Heart right ventricle (tissue), 16 donors: ENCODE data around the gene PVRIG. TPM values are rescaled to one million over a fixed set of nuclear protein-coding genes. Genes with fewer than 3 reads are reported as not detected.
"Not testable (repeated sequence)": the region's sequence is repeated elsewhere in the genome, so short reads cannot be mapped to it uniquely, and the experiment has no call there.

Experiments
- ATAC-seq, 8 donors: fragments of 200-7000 bp; cut with Tn5 transposase; one replicate each; pipeline ENCODE4 v1.9.1; 2020; ENCODE audit warnings: mild to moderate bottlenecking in 8 of 8, moderate library complexity in 8 of 8, moderate number of reproducible peaks in 1 of 8
- DNase-seq, 2 donors: peaks; one replicate each; pipeline ENCODE4 v3.0.0-alpha.2; 2020
- H3K27ac ChIP-seq, 10 donors: fragments of 200-600 bp; sonication (generic) in 2 of 10; one replicate each; pipeline versions ENCODE4 v1.5.0 to v1.8.0; 2020 to 2022; ENCODE audit warnings: mild to moderate bottlenecking in 3 of 10
- H3K27me3 ChIP-seq, 7 donors: fragments of 200-600 bp; one replicate each; pipeline ENCODE4 v1.8.0; 2021 to 2022; ENCODE audit warnings: mild to moderate bottlenecking in 2 of 7
- H3K36me3 ChIP-seq, 9 donors: fragments of 200-600 bp; sonication (generic) in 1 of 9; one replicate each; pipeline versions ENCODE4 v1.5.0 to v1.8.0; 2020 to 2022; ENCODE audit warnings: mild to moderate bottlenecking in 2 of 9
- H3K4me1 ChIP-seq, 9 donors: fragments of 200-600 bp; sonication (generic) in 1 of 9; one replicate each; pipeline versions ENCODE4 v1.5.0 to v1.8.0; 2020 to 2022; ENCODE audit warnings: mild to moderate bottlenecking in 4 of 9
- H3K4me3 ChIP-seq, 10 donors: fragments of 200-600 bp; sonication (generic) in 2 of 10; one replicate each; pipeline versions ENCODE4 v1.5.0 to v1.8.0; 2020 to 2022; ENCODE audit warnings: mild to moderate bottlenecking in 7 of 10, moderate library complexity in 2 of 10
- H3K9me3 ChIP-seq, 11 donors: fragments of 200-600 bp in 10 of 11; sonication (generic) in 2 of 11; one replicate each; pipeline versions ENCODE4 v1.5.0 to v1.8.0; 2013 to 2022; ENCODE audit warnings: mild to moderate bottlenecking in 2 of 11, control low read depth in 1 of 11, moderate library complexity in 1 of 11
- WGBS, 2 donors: extraction: QIAGEN DNeasy Blood & Tissue Kit; methylation state at CpG; one replicate each; pipeline ENCODE4 v1.1.7; 2013; ENCODE audit warnings: inconsistent platforms in 1 of 2; 5-methylcytosine and 5-hydroxymethylcytosine counted together
- intact Hi-C, 10 donors: fragments of 100-400 bp; cut with DNase I; formaldehyde crosslinking; loops; one replicate each; pipeline versions ENCODE4 v1.11.1 to v1.14.2; 2022
- polyA plus RNA-seq, 2 donors: library from polyadenylated mRNA; stranded (reverse); fragments of 200-250 nt; gene quantifications; one replicate each; pipeline ENCODE4 v1.2.3, GENCODE V29; 2013
- total RNA-seq, 10 donors: library from RNA; stranded (reverse); fragmentation: NEBNext Ultra II Directional in 3 of 10; extraction: Animal tissue kit (Norgen Biotek cat#: 25700) in 3 of 10; gene quantifications; one replicate each; pipeline versions ENCODE4 v1.2.1 to v1.2.4, GENCODE V29; 2021 to 2023
- TF ChIP-seq, protein P1 (sequence below), 9 donors: fragments of 200-600 bp; sonication (generic) in 2 of 9; IDR thresholded peaks; one replicate each; pipeline versions ENCODE4 v1.5.0 to v1.8.0; 2021 to 2022; ENCODE audit warnings: antibody characterized with exemption in 9 of 9, mild to moderate bottlenecking in 5 of 9, moderate library complexity in 1 of 9
- donor health status: Arrhythmogenic right ventricular cardiomyopathy.
- donor health status: ischemic (EF 13 %, LVEDD 7.1; RV severe dilation, severe dysfunction).
- donor health status: healthy with polysubstance abuse.
- donor health status: DM: no; HTN: yes; CAD: no.
- donor health status: DM: no; HTN: no; CAD: no.
- donor health status: ischemic (EF 25% LVEDD 6.9; RV normal size, moderate dysfunction).
- donor health status: ischemic (EF 25% LVEDD 5.7; RV mildly dilated, moderate dysfunction).
- donor health status: healthy.
- donor health status: DM: yes; HTN: yes; CAD: no.
- donor health status: Ischemic cardiomyopathy.
- donor health status: ischemic (EF 35%, LVEDD 5.7; RV mildly dilated, moderate dysfunction).
- donor health status: nonischemic (EF 11% LVEDD 7.7; RV severe dilation, severe dysfunction).
- donor health status: DM: yes; HTN: yes; CAD: no.
- donor health status: PGD.
- donor health status: ischemic (EF 29% LVEDD 5.4; RV normal size, mild dysfunction).
- donor health status: nonischemic (EF 23%, LVEDD 6.1; RV moderate dilation, normal function).

The PVRIG gene
- total and polyA plus RNA-seq, 12 donors, result 0.22 to 2.1 (median 0.59) TPM; not detected in 9

- TF ChIP-seq, protein P1, sequence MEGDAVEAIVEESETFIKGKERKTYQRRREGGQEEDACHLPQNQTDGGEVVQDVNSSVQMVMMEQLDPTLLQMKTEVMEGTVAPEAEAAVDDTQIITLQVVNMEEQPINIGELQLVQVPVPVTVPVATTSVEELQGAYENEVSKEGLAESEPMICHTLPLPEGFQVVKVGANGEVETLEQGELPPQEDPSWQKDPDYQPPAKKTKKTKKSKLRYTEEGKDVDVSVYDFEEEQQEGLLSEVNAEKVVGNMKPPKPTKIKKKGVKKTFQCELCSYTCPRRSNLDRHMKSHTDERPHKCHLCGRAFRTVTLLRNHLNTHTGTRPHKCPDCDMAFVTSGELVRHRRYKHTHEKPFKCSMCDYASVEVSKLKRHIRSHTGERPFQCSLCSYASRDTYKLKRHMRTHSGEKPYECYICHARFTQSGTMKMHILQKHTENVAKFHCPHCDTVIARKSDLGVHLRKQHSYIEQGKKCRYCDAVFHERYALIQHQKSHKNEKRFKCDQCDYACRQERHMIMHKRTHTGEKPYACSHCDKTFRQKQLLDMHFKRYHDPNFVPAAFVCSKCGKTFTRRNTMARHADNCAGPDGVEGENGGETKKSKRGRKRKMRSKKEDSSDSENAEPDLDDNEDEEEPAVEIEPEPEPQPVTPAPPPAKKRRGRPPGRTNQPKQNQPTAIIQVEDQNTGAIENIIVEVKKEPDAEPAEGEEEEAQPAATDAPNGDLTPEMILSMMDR (IDR thresholded peaks at IDR 0.05), result no peak
- DNase-seq (no peak), ATAC-seq (no peak)
- no peaks in the 10 kb centered on the region for H3K9me3 ChIP-seq
- H3K27ac ChIP-seq, result peak overlapping the region in 1 of 10 donors; percentile 86
- peak overlapping the region in 1 of 10 donors; percentile 50 for H3K4me3 ChIP-seq
- 87 to 88% methylated on average over 12 to 14 of the region's 14 CpGs for WGBS, 2 donors
- peaks cover 0 to 25% (median 0%) of the 10 kb centered on the region in 9 donors for H3K36me3 ChIP-seq
- intact Hi-C loops, result loop anchor here in 1 of 10 donors (5.0 kb wide), 1 partner anchor 90 kb away; no protein-coding TSS in a partner anchor
- H3K4me1 ChIP-seq, result no peaks in the 10 kb centered on the region
- H3K27me3 ChIP-seq, result no peaks in the 10 kb centered on the region
Measured at GRCh38 chr7:100221767-100222444, 2.2 kb downstream of the PVRIG start.

DNA sequence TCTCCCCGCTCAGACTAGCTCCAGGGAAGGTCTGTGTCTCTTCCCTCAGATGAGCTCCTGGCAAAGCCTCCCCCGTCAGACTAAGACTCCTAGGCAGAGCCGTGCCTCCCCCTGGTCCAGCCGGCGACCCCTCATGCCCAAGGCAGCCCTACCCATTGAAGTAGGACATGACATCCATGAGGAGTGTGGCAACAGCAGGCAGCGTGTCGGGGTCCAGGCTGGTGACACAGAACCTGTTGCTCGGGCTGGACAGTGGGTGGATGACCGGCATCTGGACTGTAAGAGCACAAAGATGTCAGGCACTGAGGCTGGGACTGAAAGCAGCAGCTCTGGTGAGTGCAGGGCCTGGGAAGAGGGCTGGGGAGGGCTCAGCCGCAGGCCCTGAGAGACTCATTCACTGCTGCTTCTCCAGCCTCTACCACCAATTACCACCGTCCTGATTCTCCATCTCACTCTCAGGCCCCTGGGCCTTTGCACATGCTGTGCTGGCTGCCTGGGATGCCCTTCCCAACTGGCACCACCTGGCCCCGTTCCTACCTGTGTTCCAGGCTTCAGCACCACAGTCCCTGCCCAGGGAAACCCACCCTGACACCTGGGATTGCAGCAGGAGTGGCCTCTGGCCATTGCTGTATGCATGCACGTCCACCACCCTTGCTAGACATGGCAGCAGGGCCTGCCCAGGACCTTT lies 2.8 kb downstream of the PVRIG start:
- Histone ChIP-seq H3K27me3 (no peaks in the 10 kb centered on the region), H3K4me1 (no peaks in the 10 kb centered on the region), H3K36me3 (peaks cover 0 to 25% (median 0%) of the 10 kb centered on the region in 9 donors), H3K9me3 (no peaks in the 10 kb centered on the region), H3K27ac (peak overlapping the region in 1 of 10 donors; percentile 86), H3K4me3 (peak overlapping the region in 1 of 10 donors; percentile 50)
- no peak for ATAC-seq
- TF ChIP-seq, protein P1 (IDR thresholded peaks at IDR 0.05), result no peak
- intact Hi-C loops, result loop anchor here in 1 of 10 donors (5.0 kb wide), 1 partner anchor 90 kb away; no protein-coding TSS in a partner anchor
- 95 to 99% methylated on average over 13 of the region's 13 CpGs for WGBS, 2 donors
- no peak for DNase-seq

GRCh38 chr7:100223376-100223927 lies 3.7 kb downstream of the PVRIG start:
- intact Hi-C loops, result loop anchor here in 1 of 10 donors (5.0 kb wide), 1 partner anchor 91 kb away; no protein-coding TSS in a partner anchor
- not testable (repeated sequence) for H3K9me3 ChIP-seq, H3K4me1 ChIP-seq, H3K27ac ChIP-seq, ATAC-seq, H3K4me3 ChIP-seq, DNase-seq, H3K27me3 ChIP-seq
- H3K36me3 ChIP-seq, result peaks cover 0 to 25% (median 0%) of the 10 kb centered on the region in 9 donors
- 95% methylated on average over 17 of the region's 17 CpGs for WGBS, 2 donors

- not testable (repeated sequence) for H3K27me3 ChIP-seq, H3K4me1 ChIP-seq, H3K9me3 ChIP-seq, H3K27ac ChIP-seq, DNase-seq, ATAC-seq, H3K4me3 ChIP-seq
- peaks cover 0 to 25% (median 0%) of the 10 kb centered on the region in 9 donors for H3K36me3 ChIP-seq
- intact Hi-C loops, result loop anchor here in 1 of 10 donors (5.0 kb wide), 1 partner anchor 93 kb away; no protein-coding TSS in a partner anchor
- 82 to 86% methylated on average over 6 of the region's 6 CpGs for WGBS, 2 donors
Measured at GRCh38 chr7:100224891-100225290, 5.1 kb downstream of the PVRIG start.

DNA sequence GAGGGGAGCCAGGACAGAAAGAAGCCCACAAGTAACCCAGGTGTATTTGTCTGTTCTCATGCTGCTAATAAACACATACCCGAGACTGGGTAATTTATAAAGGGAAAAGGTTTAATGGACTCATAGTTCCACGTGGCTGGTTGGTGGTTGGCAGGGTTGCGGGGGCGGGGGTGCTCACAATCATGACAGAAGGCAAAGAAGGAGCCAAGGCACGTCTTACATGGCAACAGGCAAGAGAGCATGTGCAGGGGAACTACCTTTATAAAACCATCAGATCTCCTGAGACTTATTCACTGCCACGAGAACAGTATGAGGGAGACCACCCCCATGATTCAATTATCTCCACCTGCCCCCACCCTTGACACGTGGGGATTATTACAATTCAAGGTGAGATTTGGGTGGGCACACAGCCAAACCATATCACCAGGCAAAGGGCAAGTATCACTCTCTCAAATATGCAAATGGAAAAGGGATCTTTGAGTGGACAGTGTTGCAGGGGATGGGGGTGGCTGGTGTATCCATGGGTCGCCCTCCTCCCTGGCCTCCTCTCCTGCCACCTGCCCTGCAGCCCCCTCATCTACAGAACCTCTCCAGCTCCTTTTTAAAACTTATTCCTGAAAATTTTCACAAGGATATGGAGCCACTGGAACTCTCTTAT lies 15.0 kb downstream of the PVRIG start:
- H3K9me3 ChIP-seq, DNase-seq, H3K4me1 ChIP-seq, intact Hi-C loops, H3K27ac ChIP-seq, H3K27me3 ChIP-seq, H3K36me3 ChIP-seq, H3K4me3 ChIP-seq, ATAC-seq: not testable (repeated sequence)
- 86% methylated on average over 8 of the region's 8 CpGs for WGBS, 2 donors

DNA sequence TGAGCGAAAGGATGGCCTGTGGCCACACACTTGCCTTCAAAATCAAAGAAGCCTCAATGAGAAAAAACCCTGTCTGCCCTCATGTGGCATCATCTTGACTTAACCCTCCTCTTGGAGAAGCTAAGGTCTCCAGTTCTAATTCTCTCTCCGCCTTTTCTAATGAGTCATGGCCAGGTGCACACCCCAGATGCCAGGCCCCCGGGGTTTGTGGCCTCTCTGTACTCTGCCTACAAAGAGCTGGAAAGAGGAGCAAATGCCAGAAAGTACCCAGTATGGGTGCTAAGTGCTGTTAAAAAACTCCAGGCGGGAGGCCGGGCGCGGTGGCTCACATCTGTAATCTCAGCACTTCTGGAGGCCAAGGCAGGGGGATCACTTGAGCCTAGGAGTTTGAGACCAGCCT lies 20.2 kb downstream of the PVRIG start:
- H3K27me3 ChIP-seq, ATAC-seq, H3K9me3 ChIP-seq, H3K36me3 ChIP-seq, DNase-seq, intact Hi-C loops, H3K4me3 ChIP-seq: not testable (repeated sequence)
- Histone ChIP-seq H3K4me1 (peaks cover 0 to 18% (median 11%) of the 10 kb centered on the region in 9 donors), H3K27ac (peak overlapping the region in 2 of 10 donors; percentile 15 to 25)
- 95 to 99% methylated on average over 7 of the region's 7 CpGs for WGBS, 2 donors

- 63 to 64% methylated on average over 11 of the region's 12 CpGs for WGBS, 2 donors
- H3K4me3 ChIP-seq, H3K9me3 ChIP-seq, intact Hi-C loops, H3K27me3 ChIP-seq, H3K36me3 ChIP-seq: not testable (repeated sequence)
- DNase-seq, result peak; percentile 29 to 46
- peak overlapping the region in 3 of 10 donors; percentile 7 to 64 (median 55) for H3K27ac ChIP-seq
- ATAC-seq, result peak in 6 of 8 donors; percentile 35 to 80 (median 70)
- peaks cover 0 to 18% (median 12%) of the 10 kb centered on the region in 9 donors for H3K4me1 ChIP-seq
Measured at GRCh38 chr7:100243385-100243784, 23.6 kb downstream of the PVRIG start.

DNA sequence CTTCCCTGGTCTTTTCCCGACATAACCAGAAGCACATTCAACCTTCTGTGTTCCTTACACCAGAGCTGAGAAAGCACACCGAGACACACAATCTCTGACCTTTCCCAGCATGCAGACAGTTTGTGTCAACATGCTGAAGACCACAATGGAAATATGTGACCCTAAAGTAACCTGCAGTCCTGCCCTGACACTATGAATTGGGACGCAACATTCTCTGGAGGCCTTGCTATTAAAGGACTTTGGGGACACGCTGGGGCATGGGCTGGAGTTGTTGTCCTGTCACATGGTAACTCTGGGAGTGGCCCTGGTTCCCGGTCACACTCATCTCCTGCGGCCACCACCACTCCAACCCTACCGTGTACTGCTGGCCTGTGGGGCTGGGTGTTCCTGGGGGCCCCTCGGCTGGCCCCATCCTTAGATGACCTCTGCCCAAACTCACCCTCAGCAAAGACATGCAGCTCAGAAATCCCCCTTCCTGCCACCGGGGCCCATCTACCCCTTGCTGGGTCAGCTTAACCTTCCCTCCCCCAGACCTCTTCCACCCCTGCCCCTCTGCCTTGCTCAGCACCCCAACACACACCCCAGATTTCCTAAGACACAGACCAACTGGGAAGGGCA lies 25.3 kb downstream of the PVRIG start:
- H3K9me3 ChIP-seq, H3K27me3 ChIP-seq, intact Hi-C loops, DNase-seq, H3K4me3 ChIP-seq, H3K36me3 ChIP-seq: not testable (repeated sequence)
- Histone ChIP-seq H3K4me1 (peaks cover 0 to 18% (median 12%) of the 10 kb centered on the region in 9 donors), H3K27ac (peak overlapping the region in 5 of 10 donors; percentile 23 to 55 (median 34))
- ATAC-seq, result peak in 7 of 8 donors; percentile 32 to 66 (median 51)
- WGBS, 2 donors, result 51 to 54% methylated on average over 8 to 9 of the region's 9 CpGs
